NCI-H2196 (cell line): Measurements from ENCODE around the gene ZNF497.
"Not testable (repeated sequence)": the region's sequence is repeated elsewhere in the genome, so short reads cannot be mapped to it uniquely, and the experiment has no call there.

Experiments used
- DNase-seq: peaks from one replicate; lab custom pipeline; 2025; ENCODE audit not compliant: unreplicated experiment; lab: John Stamatoyannopoulos, UW

Gene ZNF497

GRCh38 chr19:58317476-58318072 lies 45.0 kb downstream of the ZNF497 start:
- no peak for DNase-seq

- DNase-seq = no peak
Measured at GRCh38 chr19:58315580-58315979, 47.0 kb downstream of the ZNF497 start.

- DNase-seq = no peak
Measured at GRCh38 chr19:58311345-58311865, 51.1 kb downstream of the ZNF497 start.

GRCh38 chr19:58310685-58311084 lies 51.9 kb downstream of the ZNF497 start:
- not testable (repeated sequence) for DNase-seq

GRCh38 chr19:58307736-58308135 lies 54.8 kb downstream of the ZNF497 start:
- DNase-seq = no peak

GRCh38 chr19:58305932-58306323 lies 56.6 kb downstream of the ZNF497 start:
- no peak for DNase-seq

GRCh38 chr19:58305065-58305931 lies 57.3 kb downstream of the ZNF497 start, which contains the start of gene ERVK3-1:
Gene ERVK3-1 (plus strand): TSS chr19:58305377. CDS start chr19:58312169, 6,792 bp downstream.
- peak; percentile 97 for DNase-seq

GRCh38 chr19:58304748-58305064 lies 57.8 kb downstream of the ZNF497 start:
- DNase-seq = no peak
